HFF-Myc (cell line): ENCODE measurements around the gene POMP.
A peak's percentile ranks its signal among the peaks of the same experiment; 100 is the strongest.

ENCODE experiments used
- DNase-seq: peaks from one replicate; pipeline ENCODE4 v3.0.0-alpha.2; 2011; ENCODE audit warnings: low read depth; ENCODE audit errors: extremely low read depth
- H3K4me3 ChIP-seq: replicated peaks from 2 replicates; pipeline ENCODE4 v1.5.1; 2011; ENCODE audit warnings: low read depth, mild to moderate bottlenecking, control low read depth, low read length
- CTCF ChIP-seq: IDR thresholded peaks from 2 replicates; pipeline ENCODE4 v1.5.1; 2012; ENCODE audit warnings: mild to moderate bottlenecking, low read depth, low read length, control low read depth; ENCODE audit errors: missing control alignments

Gene POMP

GRCh38 chr13:28636677-28637317 lies 22.1 kb upstream of the POMP start:
- DNase-seq = peak; percentile 57
- no peak overlapping the region for H3K4me3 ChIP-seq
- peak; percentile 87 for TF ChIP-seq CTCF

DNA sequence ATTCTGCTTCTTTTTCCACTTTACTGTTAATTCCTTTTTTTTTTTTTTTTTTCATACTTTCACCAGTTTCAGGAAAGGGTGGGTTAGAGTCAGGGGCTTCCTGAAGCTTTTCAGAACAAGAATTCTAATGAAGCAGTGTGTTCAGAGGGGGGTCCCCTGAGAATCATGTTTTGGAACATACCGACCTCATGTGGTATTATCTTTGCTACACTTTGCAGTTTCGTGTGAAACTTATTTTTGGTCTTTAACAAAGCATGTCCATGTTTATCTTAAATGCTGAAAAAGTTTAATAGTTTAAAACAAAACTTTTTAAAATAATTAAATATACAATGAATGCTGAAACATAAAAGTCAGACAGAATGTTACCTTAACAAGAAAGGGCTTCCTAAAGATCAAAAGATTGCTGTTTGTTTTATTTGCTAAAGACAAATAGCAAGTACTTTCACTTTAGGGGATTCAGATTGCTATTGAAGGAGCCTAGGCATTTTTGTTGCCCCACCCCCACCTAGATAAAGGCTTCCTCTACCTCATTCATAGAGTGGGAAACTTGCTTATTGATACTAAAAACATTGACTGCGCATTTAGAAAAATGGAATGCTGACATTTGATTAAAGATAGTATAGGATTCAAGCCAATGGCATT lies 21.1 kb upstream of the POMP start:
- no peak for TF ChIP-seq CTCF
- no peak for DNase-seq
- no peak overlapping the region for H3K4me3 ChIP-seq

DNA sequence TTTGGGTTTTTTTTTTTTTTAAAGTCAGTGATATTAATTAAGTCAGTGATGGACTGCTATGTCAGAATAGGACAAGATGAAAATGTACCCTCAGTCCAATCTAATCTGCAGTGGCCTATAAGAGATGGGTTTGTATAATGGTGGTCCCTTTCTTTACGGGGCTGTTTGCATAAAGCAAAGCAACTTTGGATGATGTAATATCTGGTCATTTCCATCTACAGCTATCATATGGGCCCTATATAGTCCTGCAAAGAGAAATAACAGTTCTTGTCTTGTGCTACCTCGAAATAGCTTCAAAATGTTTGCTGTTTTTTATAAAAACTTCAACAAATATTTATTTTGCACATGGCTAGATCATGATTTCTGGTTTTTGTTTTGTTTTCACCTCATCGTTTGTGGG lies 20.2 kb upstream of the POMP start:
- no peak for DNase-seq

GRCh38 chr13:28640861-28641599 lies 17.9 kb upstream of the POMP start:
- no peak for DNase-seq
- TF ChIP-seq CTCF = no peak
- no peak overlapping the region for H3K4me3 ChIP-seq

More for the DNA sequence above, 20.2 kb upstream of the POMP start:
- H3K4me3 ChIP-seq = no peak overlapping the region
- TF ChIP-seq CTCF = no peak

- DNase-seq = no peak
- TF ChIP-seq CTCF = no peak
Measured at GRCh38 chr13:28641600-28641926, 17.4 kb upstream of the POMP start.

GRCh38 chr13:28650284-28650683 lies 8.6 kb upstream of the POMP start:
- no peak for DNase-seq
- H3K4me3 ChIP-seq = no peak overlapping the region
- TF ChIP-seq CTCF = no peak

More at GRCh38 chr13:28641600-28641926, 17.4 kb upstream of the POMP start:
- H3K4me3 ChIP-seq = no peak overlapping the region
